Daoy (cell line): ENCODE data around the gene TBC1D22A. TPM values are rescaled to one million over a fixed set of nuclear protein-coding genes. Genes with fewer than 3 reads are reported as not detected.
"Not testable (repeated sequence)": the region's sequence is repeated elsewhere in the genome, so short reads cannot be mapped to it uniquely, and the experiment has no call there.

Experiments used
- DNase-seq: peaks from one replicate; pipeline ENCODE4 v3.0.0-alpha.2; 2015; ENCODE audit warnings: low read depth
- total RNA-seq: library from RNA; depleted of rRNA; stranded (reverse); fragments of >200 nt; shearing (Covaris generic); gene quantifications from 2 replicates; pipeline ENCODE4 v1.2.3, GENCODE V29; 2014

The TBC1D22A gene
- total RNA-seq, 1 experiment from 2014 or later = 8.7 TPM

DNA sequence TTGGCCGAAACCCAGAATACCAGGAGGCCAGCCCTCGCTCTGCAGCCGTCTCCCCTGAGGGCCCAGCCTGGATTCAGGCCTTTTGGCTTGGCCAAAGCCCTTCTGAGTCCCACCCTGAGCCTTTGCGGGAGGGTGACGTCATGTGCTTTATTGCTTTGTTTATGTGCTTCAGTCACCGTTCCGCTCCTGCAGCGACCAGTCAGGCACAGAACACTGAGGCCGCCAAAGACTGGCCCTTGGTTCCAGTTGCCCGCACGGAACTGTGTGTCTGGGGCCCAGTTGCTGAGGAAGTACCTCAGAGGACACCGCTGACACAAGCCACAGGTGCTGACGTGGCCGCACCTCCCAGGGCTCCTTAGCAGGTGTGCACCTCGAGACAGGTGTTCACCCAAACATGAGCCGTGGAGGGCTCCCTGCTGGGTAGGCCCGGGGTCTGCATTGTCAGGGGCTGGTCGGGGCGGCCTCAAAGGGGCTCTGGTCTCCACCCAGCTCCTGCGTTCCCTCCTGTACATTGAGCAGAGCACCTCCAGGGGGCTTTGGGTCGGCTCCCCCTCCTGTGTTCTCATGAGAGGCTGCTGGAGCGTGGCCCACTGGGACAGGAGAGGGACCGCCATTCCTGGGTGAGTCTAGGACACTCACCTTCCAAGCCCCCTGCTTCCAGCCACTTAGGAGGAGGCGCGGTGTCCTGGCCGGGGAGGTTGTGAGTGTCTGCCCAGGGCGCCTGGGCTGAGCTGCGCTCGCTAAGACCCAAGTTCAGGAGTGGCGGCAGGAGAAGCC lies 376.8 kb downstream of the TBC1D22A start:
- no peak for DNase-seq

DNA sequence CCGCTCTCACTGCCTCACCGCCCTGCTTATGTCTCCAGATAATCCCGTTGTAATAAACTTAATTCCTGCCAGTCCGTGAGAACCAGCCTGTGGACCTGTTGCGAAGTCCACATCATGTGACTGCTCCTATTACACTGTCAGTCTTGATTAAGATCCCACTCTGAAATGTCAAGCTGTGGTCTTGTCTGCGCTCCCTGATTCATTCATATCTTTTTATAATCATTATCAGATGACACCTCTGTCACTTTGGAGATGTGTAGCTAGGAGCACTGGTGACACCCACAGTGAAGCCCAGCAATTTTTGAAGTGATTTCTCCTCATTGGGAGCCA lies 377.3 kb downstream of the TBC1D22A start:
- DNase-seq = no peak

DNA sequence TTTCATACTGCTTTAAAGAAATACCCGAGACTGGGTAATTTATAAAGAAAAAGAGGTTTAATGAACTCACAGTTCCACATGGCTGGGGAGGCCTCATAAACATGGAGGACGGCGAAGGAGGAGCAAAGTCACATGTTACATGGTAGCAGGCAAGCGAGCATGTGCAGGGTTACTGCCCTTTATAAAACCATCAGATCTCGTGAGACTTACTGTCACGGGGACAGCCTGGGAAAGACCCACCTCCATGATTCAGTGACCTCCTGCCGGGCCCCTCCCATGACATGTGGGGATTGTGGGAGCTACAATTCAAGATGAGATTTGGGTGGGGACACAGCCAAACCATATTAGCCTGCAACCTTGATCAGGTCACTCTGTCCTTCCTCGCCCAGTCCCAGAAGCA lies 378.5 kb downstream of the TBC1D22A start:
- not testable (repeated sequence) for DNase-seq

DNA sequence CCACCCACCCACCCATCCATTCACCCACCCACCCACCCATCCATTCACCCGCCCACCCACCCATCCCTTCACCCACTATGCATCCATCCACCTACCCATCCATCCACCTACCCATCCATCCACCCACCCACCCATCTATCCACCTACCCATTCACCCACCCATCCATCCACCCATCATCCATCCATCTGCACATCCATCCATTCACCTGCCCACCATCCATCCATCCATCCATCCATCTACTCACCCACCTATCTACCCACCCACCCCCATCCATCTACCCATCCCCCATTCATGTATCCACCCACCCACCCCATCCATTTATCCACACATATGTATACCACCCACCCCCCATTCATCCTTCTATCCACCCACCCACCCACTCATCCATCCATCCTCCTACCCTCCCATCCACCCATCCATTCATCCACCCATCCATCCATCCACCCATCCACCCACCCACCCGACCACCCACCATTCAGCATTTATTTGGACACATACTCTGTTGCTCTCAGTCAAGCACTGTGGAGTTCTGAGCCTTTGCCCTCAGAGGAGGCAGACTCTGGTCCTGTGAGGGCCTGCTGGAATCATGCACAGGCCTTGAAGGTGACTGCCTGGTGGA lies 380.1 kb downstream of the TBC1D22A start:
- DNase-seq = no peak

DNA sequence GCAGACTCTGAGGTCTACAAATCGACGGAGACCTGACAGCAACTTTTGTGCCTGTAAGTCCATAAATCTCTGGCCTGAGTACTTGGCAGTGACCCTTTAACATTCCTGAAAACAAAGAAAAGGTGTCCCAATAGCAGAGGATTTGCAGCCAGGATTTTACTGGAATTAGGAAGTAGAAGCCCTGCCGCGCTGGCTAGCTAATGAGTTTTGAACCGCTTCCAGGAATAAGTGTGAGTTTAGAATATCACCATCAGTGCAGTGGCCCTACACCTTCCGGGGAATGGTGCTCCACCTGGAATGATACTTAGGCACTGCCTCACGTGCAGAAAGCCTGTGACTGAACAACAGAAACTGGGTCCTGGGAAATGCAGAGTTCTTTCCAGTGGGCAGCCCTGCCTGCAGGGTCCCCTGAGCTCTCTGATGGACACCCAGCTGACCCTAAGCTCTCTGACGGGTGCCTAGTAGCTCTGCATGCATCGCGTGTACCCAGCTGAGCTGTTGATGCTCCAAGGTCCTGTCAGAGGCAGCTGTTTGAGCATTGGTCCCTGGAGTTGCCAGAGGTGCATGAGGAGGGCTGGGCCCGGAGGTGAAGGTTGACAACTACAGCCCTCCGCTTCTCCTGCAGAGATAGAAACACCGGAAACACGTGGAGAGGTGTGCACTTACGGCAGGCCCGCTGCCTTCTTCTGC lies 380.9 kb downstream of the TBC1D22A start:
- no peak for DNase-seq

DNA sequence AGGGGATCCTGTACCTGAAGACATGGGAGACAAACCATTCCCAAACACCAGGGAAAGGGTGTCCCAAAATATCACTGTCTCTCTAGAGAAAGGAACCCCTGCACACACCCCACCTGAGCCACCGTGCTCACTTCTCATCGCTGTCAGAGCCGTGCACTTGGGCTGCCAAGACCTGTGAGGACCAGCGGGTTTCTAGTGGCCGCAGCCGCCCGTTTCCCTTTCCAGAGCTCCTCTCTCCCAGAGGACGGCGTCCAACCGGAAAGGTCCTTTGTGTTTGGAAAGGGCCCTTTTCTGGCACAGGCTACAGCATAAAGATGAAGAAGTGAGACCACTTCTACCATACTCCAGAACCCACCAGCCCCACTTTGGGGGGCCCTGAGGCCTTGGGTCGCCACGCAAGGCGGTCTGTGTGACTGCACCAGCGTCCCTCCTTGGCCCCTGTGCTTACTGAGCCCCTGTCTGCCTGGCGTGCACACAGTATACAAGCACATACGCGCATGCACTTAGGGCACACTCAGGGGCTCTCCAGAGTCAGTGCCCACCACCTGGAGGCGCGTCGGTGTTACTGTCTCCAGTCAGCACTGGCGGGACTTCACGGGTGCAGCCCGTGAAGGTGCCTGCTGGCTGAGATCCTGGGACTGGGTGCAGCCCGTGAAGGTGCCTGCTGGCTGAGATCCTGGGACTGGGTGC lies 381.8 kb downstream of the TBC1D22A start:
- no peak for DNase-seq

DNA sequence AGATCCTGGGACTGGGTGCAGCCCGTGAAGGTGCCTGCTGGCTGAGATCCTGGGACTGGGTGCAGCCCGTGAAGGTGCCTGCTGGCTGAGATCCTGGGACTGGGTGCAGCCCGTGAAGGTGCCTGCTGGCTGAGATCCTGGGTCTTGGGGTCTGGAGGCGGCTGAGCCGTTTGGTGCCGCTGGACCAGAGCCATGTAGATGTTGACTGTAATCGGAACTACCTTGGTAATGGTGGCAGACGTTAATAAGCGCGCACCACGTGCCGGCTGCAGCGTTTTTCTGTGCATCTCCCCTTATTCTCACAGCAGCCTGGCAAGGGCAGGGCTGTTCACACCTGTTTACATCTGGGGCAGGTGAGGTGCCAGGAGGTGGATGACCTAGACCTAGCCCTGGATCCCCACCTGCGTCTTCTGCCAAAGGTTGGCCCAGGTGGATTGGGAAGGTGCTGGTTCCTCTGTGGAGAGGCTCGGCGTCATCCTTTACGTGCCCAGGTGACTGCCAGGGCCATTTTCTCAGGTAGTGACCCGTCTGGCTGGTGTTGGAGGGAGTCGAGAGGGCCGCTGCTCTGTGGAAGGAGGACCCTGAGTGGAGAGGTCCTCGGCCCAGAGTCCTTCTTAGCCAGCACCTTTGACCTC lies 382.5 kb downstream of the TBC1D22A start:
- no peak for DNase-seq

DNA sequence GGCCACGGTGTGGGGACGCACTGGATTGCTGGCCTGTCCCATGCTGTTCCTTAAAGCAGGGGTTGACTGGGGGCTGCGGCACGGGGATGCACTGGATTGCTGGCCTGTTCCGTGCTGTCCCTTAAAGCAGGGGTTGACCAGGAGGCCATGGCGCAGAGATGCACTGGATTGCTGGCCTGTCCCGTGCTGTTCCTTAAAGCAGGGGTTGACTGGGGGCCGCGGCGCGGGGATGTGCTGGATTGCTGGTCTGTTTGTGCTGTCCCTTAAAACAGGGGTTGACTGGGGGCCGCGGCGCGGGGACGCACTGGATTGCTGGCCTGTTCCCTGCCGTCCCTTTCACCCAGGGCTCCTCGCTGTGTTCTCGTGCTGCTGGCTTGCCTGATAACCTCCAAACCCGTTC lies 383.4 kb downstream of the TBC1D22A start:
- no peak for DNase-seq

DNA sequence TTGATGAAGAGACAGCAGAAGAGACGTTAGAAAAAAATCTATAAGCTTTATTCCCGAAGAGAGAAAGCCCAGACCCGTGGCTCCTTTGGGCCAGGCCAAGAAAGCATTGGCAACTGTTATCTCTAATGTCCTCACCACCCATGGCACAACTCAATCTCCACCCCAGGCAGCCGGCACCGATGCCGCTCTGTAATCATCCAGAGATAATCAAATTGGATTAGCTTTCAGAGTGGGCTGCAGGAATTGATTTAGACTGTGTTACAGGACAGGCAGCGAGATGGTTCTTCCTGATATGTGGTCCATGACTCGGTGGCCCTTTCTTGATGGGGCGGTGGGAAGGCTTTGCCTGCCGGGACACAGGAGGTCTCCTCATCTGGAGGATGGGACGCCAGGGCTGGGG lies 383.9 kb downstream of the TBC1D22A start:
- DNase-seq = no peak

DNA sequence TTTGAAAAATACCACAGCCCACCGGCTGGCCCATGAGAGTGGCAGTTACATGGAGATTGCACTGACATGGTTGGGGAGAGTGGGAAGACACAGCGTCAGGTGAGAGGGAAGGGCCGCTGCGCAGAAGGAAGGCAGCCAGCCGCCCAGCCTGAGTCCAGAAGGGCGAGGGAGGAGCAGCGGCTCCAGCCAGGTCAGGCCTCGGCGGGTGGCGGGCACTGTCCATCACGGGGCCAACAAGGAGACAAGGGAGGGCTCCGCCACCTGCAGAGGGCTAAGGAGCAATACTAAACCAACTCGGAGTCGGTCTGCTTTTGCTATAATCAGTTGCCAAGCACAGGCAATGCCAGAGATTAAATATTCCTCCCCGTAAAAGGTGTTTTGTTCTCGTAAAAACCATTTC lies 384.5 kb downstream of the TBC1D22A start:
- DNase-seq = no peak

DNA sequence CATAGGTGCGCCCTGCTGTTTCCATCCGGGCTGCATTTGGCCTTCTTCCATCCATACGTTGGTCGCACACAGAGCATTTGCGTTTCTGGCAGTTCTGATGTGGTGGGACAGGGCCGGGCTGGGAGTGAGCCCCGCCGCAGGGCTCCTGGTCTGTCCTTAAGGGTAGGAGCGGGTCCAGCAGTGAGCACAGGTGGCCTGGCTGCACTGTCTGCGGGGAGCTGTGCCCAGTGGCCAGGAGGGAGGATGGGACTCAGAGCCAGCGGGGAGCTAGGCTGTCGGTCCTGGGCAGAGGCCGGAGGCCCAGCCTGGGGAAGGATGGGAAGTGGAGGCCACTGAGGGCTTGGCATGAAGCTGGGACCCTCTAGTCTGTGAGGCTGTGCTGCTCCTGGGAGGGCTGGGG lies 385.1 kb downstream of the TBC1D22A start:
- DNase-seq = no peak

DNA sequence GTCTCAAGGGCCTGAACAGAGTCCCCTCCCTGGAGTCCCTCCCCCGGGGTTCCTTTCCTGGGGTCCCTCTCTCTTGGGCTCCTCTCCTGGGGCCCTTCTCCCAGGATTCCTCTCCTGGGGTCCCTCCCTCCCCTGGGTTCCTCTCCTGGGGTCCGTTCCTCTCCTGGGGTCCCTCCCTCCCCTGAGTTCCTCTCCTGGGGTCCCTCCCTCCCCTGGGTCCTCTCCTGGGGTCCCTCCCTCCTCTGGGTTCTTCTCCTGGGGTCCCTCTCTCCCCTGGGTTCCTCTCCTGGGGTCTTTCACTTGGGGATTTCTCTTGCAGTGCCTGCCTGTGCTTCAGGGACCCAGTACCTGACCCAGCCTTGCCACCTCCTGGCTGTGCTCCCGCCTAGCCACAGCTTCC lies 386.1 kb downstream of the TBC1D22A start:
- no peak for DNase-seq

DNA sequence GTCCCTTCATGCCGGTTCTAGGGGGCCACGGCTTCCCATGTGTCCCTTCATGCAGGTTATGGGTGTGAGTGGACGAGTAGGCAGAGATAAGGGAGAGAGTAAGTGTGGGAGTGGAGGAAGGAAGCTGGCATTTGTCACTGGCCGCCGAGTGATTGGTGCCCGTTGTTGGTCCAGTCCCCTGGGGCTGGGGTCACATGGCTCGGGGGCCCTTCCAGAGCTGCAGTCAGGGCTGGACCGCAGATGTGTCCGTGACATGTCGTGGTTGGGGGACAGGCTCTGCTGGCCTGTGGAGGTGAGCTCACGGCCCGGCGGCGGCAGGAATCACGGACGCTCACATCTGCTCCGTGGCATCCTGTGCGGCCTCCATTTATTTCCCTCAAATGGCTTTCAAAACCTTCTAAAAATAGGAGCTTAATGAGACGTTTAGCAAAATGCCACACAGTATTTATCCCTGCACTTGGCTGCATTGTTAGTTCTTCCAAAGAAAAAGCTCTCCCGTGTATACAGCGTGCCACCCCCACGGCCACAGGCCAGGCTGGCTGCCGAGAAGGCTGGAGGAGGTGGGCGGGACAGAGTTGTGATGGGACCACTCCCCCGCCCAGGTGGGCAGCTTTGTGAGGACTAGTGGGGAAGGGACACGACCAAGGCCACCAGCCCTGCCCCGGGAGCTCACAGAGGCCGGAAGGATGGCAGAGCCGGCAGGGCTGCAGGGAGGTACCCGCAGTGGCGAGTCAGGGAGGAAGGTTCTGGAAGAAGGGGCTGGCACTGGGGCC lies 386.7 kb downstream of the TBC1D22A start:
- DNase-seq = no peak

DNA sequence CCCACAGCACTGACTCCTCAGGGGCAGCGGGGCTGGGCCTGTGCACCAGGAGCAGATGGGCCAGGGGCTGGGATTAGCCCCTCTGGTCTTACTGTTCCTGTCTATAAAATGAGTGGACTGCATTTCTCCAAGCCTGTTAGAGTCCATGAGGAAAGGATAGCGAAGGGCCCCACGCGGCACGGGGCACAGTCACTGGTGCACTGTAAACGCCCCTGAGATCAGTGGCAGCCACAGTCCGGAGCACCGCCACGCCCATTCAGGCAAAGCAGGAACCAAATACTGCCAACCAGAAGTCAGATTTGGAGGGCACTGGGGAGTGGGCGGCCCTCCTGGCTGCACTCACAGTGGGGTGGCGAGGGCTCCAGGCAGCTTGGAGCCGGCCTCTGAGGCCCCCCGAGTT lies 387.5 kb downstream of the TBC1D22A start:
- DNase-seq = no peak

DNA sequence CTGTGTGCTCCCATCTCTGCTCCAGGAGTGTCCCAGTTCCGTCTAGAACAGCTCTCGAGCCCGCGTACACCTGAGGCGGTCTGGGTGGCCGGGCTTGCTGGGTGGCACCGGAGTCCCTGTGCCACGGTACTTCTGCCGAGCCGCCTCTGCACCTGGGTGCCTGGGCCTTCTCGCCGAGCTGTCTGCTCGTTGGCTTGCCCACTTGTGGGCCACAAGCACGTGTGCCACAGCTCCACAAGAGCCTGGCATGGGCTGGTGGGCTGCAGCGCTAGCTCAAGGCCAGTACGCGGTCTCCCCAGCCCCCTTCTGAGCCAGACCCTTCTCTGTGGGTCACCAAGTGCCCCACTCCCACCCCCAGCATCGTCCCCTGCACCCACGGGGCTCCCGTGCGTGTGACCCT lies 388.0 kb downstream of the TBC1D22A start:
- no peak for DNase-seq

DNA sequence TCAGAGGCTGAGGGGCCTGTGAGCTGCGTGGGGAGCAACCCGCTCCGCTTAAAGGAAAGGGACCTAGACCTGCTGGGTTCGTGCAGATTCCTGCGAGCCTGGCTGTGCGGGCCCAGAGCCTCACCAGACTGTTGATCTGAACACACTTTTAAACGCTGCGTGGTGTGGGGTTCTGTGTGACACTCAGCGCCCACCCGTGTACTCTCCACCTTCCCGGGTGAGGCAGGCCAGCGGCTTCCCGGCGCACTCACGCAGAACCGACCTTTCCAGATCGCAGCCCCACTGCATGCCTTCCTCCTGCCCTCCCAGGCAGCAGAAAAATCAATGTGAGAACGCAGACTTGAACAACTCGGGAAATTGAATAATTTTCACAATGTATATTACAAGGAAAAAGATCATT lies 388.6 kb downstream of the TBC1D22A start:
- DNase-seq = no peak

DNA sequence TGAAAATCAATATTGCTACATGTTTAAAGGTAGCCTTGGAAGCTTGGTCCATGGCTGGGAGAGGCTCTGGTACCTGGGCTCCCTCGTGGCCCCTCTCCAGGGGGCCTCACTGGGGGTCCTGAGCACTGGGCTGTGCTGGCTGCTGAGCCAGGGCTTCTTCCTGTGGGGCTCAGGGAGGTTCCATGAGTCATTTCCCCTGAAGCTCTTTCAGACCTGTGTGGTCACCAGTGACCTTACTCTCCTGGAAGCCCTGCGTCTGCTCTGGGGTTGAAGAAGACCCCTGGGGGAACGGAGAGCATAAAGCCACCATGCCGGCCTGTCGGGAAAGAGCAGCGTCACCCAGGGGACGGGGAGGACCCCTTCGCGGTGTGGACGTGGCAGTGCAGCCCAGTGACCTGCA lies 389.0 kb downstream of the TBC1D22A start:
- DNase-seq = peak; percentile 80

DNA sequence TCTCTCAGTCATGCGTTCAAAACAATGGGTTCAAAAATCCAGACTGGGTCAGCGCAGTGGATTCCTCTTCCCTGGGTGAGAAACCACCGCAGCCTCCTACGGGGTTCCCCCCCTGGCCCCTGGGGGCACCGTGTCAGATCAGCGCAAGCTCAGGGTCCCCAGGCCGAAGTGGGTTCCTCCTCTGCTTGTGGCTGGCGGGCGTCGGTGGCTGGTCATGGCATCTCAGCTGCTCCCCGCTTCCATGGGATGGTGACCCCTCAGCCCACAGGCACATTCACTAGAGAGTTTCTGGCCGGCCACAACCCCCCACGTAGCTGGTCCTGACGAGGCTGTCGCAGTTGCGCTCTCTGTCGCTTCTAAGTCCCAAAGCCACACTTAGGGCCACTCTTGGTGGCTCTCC lies 389.8 kb downstream of the TBC1D22A start:
- no peak for DNase-seq

DNA sequence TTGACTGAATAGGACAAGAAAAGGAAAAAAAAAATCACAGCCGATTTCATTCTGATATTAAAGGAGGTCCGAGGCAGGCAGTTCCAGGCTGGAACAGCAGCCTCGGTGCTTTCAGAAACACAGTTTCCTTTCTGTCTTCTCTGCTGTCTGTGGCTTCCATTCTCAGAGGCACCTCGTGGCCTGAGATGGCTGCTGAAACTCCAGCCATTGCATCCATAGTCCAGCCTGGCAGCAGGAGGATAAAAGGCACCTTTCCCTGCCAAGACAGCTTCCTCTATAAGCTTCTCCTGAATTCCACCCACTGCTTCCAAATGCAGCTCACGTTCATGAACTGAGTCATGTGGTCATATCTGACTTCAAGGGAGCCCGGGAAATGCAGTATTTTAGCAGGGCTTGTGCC lies 390.5 kb downstream of the TBC1D22A start:
- DNase-seq = no peak

DNA sequence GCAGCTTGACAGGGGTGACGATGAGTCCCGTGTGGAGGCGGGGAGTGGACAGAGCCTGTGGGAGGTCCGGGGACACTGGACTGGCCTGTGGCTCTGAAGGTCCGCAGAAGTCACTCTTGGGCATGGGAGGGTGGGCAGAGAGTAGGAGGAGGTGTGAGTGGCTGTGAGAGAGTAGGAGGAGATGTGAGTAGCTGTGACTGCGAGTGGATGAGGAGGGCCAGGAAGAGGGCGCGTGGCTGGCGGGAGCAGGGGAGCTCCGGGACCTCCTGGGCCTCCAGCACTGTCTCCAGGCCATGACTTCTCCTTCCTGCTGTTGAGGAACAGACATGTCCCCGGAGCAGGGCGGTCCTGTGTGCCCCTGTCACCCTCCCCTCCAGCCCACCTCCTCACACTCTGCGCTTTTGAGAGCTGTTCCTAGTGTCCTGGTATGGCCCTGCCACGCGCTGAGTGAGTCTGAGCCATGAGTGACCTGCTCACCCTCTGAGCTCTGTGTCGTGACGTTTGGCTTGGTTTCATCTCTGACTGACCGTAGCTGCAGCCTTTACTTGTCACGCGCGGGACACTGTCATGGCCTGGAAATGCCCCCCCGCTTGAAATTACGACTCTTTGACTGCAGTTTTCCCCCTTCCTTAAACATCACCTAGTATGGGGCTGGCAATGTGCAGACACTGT lies 391.5 kb downstream of the TBC1D22A start:
- DNase-seq = no peak

DNA sequence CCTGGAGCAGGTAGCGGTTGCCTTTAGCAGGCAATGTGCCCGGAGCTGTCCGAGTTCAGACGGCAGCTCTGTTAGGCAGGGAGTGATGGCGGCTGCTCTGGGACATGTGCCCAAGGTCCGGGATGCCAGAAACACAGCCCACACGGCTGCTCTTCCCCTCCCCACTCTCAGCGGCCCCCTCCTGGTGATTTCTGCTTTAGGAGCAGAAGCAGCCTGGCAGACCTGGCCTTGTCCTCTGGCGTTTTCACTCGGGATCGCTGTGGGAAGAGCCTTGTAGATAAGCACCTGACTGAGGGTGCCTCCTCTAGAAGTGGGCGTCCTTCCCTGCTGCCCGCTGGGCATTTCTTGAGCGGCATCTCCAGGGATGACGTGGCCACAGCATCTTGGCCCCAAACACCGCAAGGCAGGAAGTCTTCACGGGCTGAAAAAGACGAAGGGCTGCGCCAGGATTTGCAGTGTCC lies 392.2 kb downstream of the TBC1D22A start:
- DNase-seq = peak; percentile 84
